Measurements from ENCODE around the gene APOE. TPM values are rescaled to one million over a fixed set of nuclear protein-coding genes. Genes with fewer than 3 reads are reported as not detected.

The APOE gene
- total RNA-seq, 1 experiment from 2014 or later, result 3.3 TPM

- no TSS peak for BruUV-seq (replicated peaks)
- Mint-ChIP-seq H3K27me3 (ENCODE audit: insufficient read depth, unreplicated experiment) (no peaks in the 10 kb centered on the region), H3K36me3 (ENCODE audit: insufficient read depth, unreplicated experiment) (peaks cover 34% of the 10 kb centered on the region), H3K27ac (ENCODE audit: low read depth, unreplicated experiment) (no peak overlapping the region), H3K9me3 (ENCODE audit: unreplicated experiment) (no peaks in the 10 kb centered on the region), H3K4me1 (ENCODE audit: insufficient read depth, unreplicated experiment) (no peaks in the 10 kb centered on the region), H3K4me3 (ENCODE audit: unreplicated experiment) (no peak overlapping the region)
- intact Hi-C loops (cut with micrococcal nuclease), result no loop called here
- ChIA-PET POLR2A (interaction anchor here (0.6 kb wide), 1 partner anchor 259 kb away, joined by 3 read pairs; no protein-coding TSS in a partner anchor), CTCF (interaction anchor here (0.6 kb wide), 1 partner anchor 66 kb away, joined by 3 read pairs; no protein-coding TSS in a partner anchor)
- no peak for DNase-seq (ENCODE audit: unreplicated experiment)
- TF ChIP-seq, protein P1, sequence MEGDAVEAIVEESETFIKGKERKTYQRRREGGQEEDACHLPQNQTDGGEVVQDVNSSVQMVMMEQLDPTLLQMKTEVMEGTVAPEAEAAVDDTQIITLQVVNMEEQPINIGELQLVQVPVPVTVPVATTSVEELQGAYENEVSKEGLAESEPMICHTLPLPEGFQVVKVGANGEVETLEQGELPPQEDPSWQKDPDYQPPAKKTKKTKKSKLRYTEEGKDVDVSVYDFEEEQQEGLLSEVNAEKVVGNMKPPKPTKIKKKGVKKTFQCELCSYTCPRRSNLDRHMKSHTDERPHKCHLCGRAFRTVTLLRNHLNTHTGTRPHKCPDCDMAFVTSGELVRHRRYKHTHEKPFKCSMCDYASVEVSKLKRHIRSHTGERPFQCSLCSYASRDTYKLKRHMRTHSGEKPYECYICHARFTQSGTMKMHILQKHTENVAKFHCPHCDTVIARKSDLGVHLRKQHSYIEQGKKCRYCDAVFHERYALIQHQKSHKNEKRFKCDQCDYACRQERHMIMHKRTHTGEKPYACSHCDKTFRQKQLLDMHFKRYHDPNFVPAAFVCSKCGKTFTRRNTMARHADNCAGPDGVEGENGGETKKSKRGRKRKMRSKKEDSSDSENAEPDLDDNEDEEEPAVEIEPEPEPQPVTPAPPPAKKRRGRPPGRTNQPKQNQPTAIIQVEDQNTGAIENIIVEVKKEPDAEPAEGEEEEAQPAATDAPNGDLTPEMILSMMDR (IDR thresholded peaks at IDR 0.05; ENCODE audit: unreplicated experiment), result no peak
These were observed 29.7 kb upstream of the APOE start for GRCh38 chr19:44875666-44876451.

DNA sequence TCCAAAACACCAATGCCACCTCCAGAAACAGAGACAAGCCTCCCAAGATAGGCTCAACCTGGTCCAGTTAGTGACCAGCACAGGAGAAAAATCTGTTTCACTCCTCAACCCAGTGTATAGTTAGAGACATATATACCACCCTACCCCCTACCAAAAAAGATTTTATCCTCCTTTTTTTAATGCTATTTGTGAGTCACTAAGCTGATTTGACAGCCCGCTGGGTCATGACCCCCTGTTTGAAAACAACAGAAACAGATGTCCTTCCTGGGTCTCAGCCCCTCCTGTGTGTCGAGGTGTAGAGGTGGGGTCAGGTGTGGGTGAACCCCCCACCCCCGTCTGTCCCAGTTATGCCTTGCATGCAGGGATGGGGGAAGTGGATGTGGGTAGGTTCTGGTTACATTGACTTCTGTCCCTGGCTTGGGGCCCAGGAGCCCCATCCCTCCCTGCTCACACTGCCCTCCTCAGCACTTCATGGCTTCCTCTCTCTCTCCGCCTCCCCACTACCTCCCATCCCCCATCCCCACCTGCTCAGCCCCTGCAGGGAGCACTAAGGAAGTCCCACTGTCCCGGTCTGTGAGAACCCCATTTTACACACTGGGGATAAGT lies 28.6 kb upstream of the APOE start:
- BruUV-seq (replicated peaks), result no TSS peak
- POLR2A ChIA-PET, result no interaction called here

GRCh38 chr19:44878120-44878865 lies 27.3 kb upstream of the APOE start:
- ChIA-PET POLR2A (no interaction called here), CTCF (no interaction called here)
- TSS peak; percentile 52 for BruUV-seq (replicated peaks)
- H3K4me3 Mint-ChIP-seq (ENCODE audit: unreplicated experiment), result no peak overlapping the region
- intact Hi-C loops (cut with micrococcal nuclease), result no loop called here
- TF ChIP-seq, protein P1 (IDR thresholded peaks at IDR 0.05; ENCODE audit: unreplicated experiment), result no peak
- DNase-seq (ENCODE audit: unreplicated experiment), result no peak
- peaks cover 34% of the 10 kb centered on the region for H3K36me3 Mint-ChIP-seq (ENCODE audit: insufficient read depth, unreplicated experiment)
- H3K27ac Mint-ChIP-seq (ENCODE audit: low read depth, unreplicated experiment), result no peak overlapping the region
- H3K9me3 Mint-ChIP-seq (ENCODE audit: unreplicated experiment), result no peaks in the 10 kb centered on the region
- no peaks in the 10 kb centered on the region for H3K4me1 Mint-ChIP-seq (ENCODE audit: insufficient read depth, unreplicated experiment)
- H3K27me3 Mint-ChIP-seq (ENCODE audit: insufficient read depth, unreplicated experiment), result no peaks in the 10 kb centered on the region

More for the DNA sequence above, 28.6 kb upstream of the APOE start:
- no peaks in the 10 kb centered on the region for H3K9me3 Mint-ChIP-seq (ENCODE audit: unreplicated experiment)
- CTCF ChIA-PET, result interaction anchor here (0.7 kb wide), 1 partner anchor 85 kb away, joined by 3 read pairs; no protein-coding TSS in a partner anchor
- H3K27ac Mint-ChIP-seq (ENCODE audit: low read depth, unreplicated experiment), result no peak overlapping the region
- intact Hi-C loops (cut with micrococcal nuclease), result no loop called here
- H3K36me3 Mint-ChIP-seq (ENCODE audit: insufficient read depth, unreplicated experiment), result peaks cover 34% of the 10 kb centered on the region
- H3K4me1 Mint-ChIP-seq (ENCODE audit: insufficient read depth, unreplicated experiment), result no peaks in the 10 kb centered on the region
- H3K27me3 Mint-ChIP-seq (ENCODE audit: insufficient read depth, unreplicated experiment), result no peaks in the 10 kb centered on the region
- TF ChIP-seq, protein P1 (IDR thresholded peaks at IDR 0.05; ENCODE audit: unreplicated experiment), result no peak
- no peak overlapping the region for H3K4me3 Mint-ChIP-seq (ENCODE audit: unreplicated experiment)
- no peak for DNase-seq (ENCODE audit: unreplicated experiment)

All from MCF 10A (cell line).